ENCODE data around the gene LY86.

The LY86 gene

DNA sequence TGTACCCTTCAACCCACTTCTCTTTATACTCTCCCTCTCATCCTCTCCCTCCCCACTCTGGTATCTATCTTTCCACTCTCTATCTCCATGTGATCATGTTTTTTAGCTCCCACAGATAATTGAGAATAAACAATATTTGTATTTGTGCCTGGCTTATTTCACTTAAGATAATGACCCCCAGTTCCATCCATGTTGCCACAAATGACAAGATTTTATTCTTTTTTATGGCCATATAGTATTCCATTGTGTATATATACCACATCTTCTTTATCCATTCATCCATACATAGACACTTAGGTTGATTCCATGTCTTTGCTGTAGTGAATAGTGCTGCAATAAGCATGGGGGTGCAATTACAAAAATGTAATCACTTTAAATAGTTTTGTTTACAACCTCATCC, 62.3 kb downstream of the LY86 start:
- Histone ChIP-seq H3K4me1 (ENCODE audit: low read depth, poor library complexity, severe bottlenecking) (no peaks in the 10 kb centered on the region), H3K27me3 (ENCODE audit: insufficient read depth, low read depth) (no peaks in the 10 kb centered on the region)

GRCh38 chr6:6651335-6651734, 62.8 kb downstream of the LY86 start:
- H3K4me1 ChIP-seq (ENCODE audit: low read depth, poor library complexity, severe bottlenecking): no peaks in the 10 kb centered on the region
- H3K36me3 ChIP-seq (ENCODE audit: insufficient read depth): no peaks in the 10 kb centered on the region
- no peak overlapping the region for H2AFZ ChIP-seq (ENCODE audit: low read depth)
- no peaks in the 10 kb centered on the region for H3K79me2 ChIP-seq (ENCODE audit: insufficient read depth, low read depth)
- H3K9ac ChIP-seq: no peak overlapping the region
- H3K4me3 ChIP-seq (IDR thresholded peaks at IDR 0.05; ENCODE audit: insufficient read depth, low read depth, low read length): no peak overlapping the region
- H4K20me1 ChIP-seq (ENCODE audit: insufficient read depth): no peaks in the 10 kb centered on the region
- no peak for TF ChIP-seq CTCF (conservative IDR thresholded peaks at IDR 0.05; ENCODE audit: low read depth, low read length)
- H3K27ac ChIP-seq: no peak overlapping the region
- H3K4me2 ChIP-seq: no peak overlapping the region
- H3K27me3 ChIP-seq (ENCODE audit: insufficient read depth, low read depth): no peaks in the 10 kb centered on the region

More for the DNA sequence above, 62.3 kb downstream of the LY86 start:
- Histone ChIP-seq H3K79me2 (ENCODE audit: insufficient read depth, low read depth) (no peaks in the 10 kb centered on the region), H3K4me2 (no peak overlapping the region), H3K27ac (no peak overlapping the region), H2AFZ (ENCODE audit: low read depth) (no peak overlapping the region), H3K36me3 (ENCODE audit: insufficient read depth) (no peaks in the 10 kb centered on the region), H3K4me3 (IDR thresholded peaks at IDR 0.05; ENCODE audit: insufficient read depth, low read depth, low read length) (no peak overlapping the region), H4K20me1 (ENCODE audit: insufficient read depth) (no peaks in the 10 kb centered on the region), H3K9ac (no peak overlapping the region)
- no peak for TF ChIP-seq CTCF (conservative IDR thresholded peaks at IDR 0.05; ENCODE audit: low read depth, low read length)

GRCh38 chr6:6652932-6653331, 64.4 kb downstream of the LY86 start:
- H3K79me2 ChIP-seq (ENCODE audit: insufficient read depth, low read depth): no peaks in the 10 kb centered on the region
- no peaks in the 10 kb centered on the region for H3K27me3 ChIP-seq (ENCODE audit: insufficient read depth, low read depth)
- no peak for TF ChIP-seq CTCF (conservative IDR thresholded peaks at IDR 0.05; ENCODE audit: low read depth, low read length)
- no peak overlapping the region for H2AFZ ChIP-seq (ENCODE audit: low read depth)
- H3K4me1 ChIP-seq (ENCODE audit: low read depth, poor library complexity, severe bottlenecking): no peaks in the 10 kb centered on the region
- no peak overlapping the region for H3K27ac ChIP-seq
- no peak overlapping the region for H3K9ac ChIP-seq
- H3K4me2 ChIP-seq: no peak overlapping the region
- H3K4me3 ChIP-seq (IDR thresholded peaks at IDR 0.05; ENCODE audit: insufficient read depth, low read depth, low read length): no peak overlapping the region
- no peaks in the 10 kb centered on the region for H4K20me1 ChIP-seq (ENCODE audit: insufficient read depth)
- H3K36me3 ChIP-seq (ENCODE audit: insufficient read depth): no peaks in the 10 kb centered on the region

- no peak overlapping the region for H3K27ac ChIP-seq
- H3K36me3 ChIP-seq (ENCODE audit: insufficient read depth): no peaks in the 10 kb centered on the region
- H3K9ac ChIP-seq: no peak overlapping the region
- no peaks in the 10 kb centered on the region for H3K4me1 ChIP-seq (ENCODE audit: low read depth, poor library complexity, severe bottlenecking)
- TF ChIP-seq CTCF (conservative IDR thresholded peaks at IDR 0.05; ENCODE audit: low read depth, low read length): no peak
- no peak overlapping the region for H2AFZ ChIP-seq (ENCODE audit: low read depth)
- H3K4me3 ChIP-seq (IDR thresholded peaks at IDR 0.05; ENCODE audit: insufficient read depth, low read depth, low read length): no peak overlapping the region
- H3K4me2 ChIP-seq: no peak overlapping the region
- H3K79me2 ChIP-seq (ENCODE audit: insufficient read depth, low read depth): no peaks in the 10 kb centered on the region
- H4K20me1 ChIP-seq (ENCODE audit: insufficient read depth): no peaks in the 10 kb centered on the region
- no peaks in the 10 kb centered on the region for H3K27me3 ChIP-seq (ENCODE audit: insufficient read depth, low read depth)
Observed at GRCh38 chr6:6654599-6655575, 66.4 kb downstream of the LY86 start.

All from KMS-11 (cell line).